Activated T-helper 1 cell treated with anti-CD3 and anti-CD28 coated beads, Interleukin-2, amount 50 U/mL, for 16 hours (primary cell): ENCODE measurements around the gene EFCAB11.
"Not testable (repeated sequence)": the region's sequence is repeated elsewhere in the genome, so short reads cannot be mapped to it uniquely, and the experiment has no call there.

ENCODE experiments used
- DNase-seq, 2 donors: peaks; one replicate each; pipeline ENCODE4 v3.0.0-alpha.2; 2020; ENCODE audit warnings: low read depth in 1 of 2, low spot score in 1 of 2

Gene EFCAB11

GRCh38 chr14:89912667-89913211 lies 41.8 kb downstream of the EFCAB11 start:
- no peak for DNase-seq

GRCh38 chr14:89912221-89912620 lies 42.3 kb downstream of the EFCAB11 start:
- DNase-seq: no peak

- no peak for DNase-seq
Observed at GRCh38 chr14:89911010-89911919, 43.3 kb downstream of the EFCAB11 start.

- no peak for DNase-seq
Observed at GRCh38 chr14:89910691-89911009, 43.9 kb downstream of the EFCAB11 start.

GRCh38 chr14:89909586-89909985 lies 44.9 kb downstream of the EFCAB11 start:
- no peak for DNase-seq

GRCh38 chr14:89908712-89909450 lies 45.6 kb downstream of the EFCAB11 start:
- no peak for DNase-seq

GRCh38 chr14:89907655-89908054 lies 46.9 kb downstream of the EFCAB11 start:
- DNase-seq: no peak

GRCh38 chr14:89906000-89906399 lies 48.5 kb downstream of the EFCAB11 start:
- DNase-seq: no peak

GRCh38 chr14:89903340-89903952 lies 51.1 kb downstream of the EFCAB11 start:
- no peak for DNase-seq

GRCh38 chr14:89902881-89903280 lies 51.6 kb downstream of the EFCAB11 start:
- DNase-seq: no peak

GRCh38 chr14:89900802-89901201 lies 53.7 kb downstream of the EFCAB11 start:
- no peak for DNase-seq

GRCh38 chr14:89899917-89900663 lies 54.4 kb downstream of the EFCAB11 start:
- no peak for DNase-seq

- DNase-seq: no peak
Observed at GRCh38 chr14:89899291-89899690, 55.2 kb downstream of the EFCAB11 start.

- DNase-seq: not testable (repeated sequence)
Observed at GRCh38 chr14:89893388-89893787, 61.1 kb downstream of the EFCAB11 start.

- DNase-seq: no peak
Observed at GRCh38 chr14:89892953-89893352, 61.6 kb downstream of the EFCAB11 start.

GRCh38 chr14:89891721-89892120 lies 62.8 kb downstream of the EFCAB11 start:
- DNase-seq: not testable (repeated sequence)

- no peak for DNase-seq
Observed at GRCh38 chr14:89891055-89891454, 63.5 kb downstream of the EFCAB11 start.

GRCh38 chr14:89890589-89890988 lies 63.9 kb downstream of the EFCAB11 start:
- DNase-seq: no peak

- no peak for DNase-seq
Observed at GRCh38 chr14:89889626-89890025, 64.9 kb downstream of the EFCAB11 start.

- DNase-seq: no peak
Observed at GRCh38 chr14:89884761-89885160, 69.8 kb downstream of the EFCAB11 start.

GRCh38 chr14:89881839-89882238 lies 72.7 kb downstream of the EFCAB11 start:
- no peak for DNase-seq
